A673 (cell line): ENCODE measurements around the gene ACSL6.

ENCODE experiments used
- EZH2 ChIP-seq: fragments of 200-600 bp; sonication (generic); IDR thresholded peaks from 2 replicates; pipeline ENCODE4 v1.6.1; 2017; ENCODE audit warnings: borderline replicate concordance, low read depth, mild to moderate bottlenecking, mixed read lengths, antibody characterized with exemption, low read length; ENCODE audit not compliant: poor library complexity, severe bottlenecking
- TF ChIP-seq, protein P1 (sequence below): fragments of 300-800, 200-600 bp; sonication (generic); conservative IDR thresholded peaks from 2 replicates; pipeline ENCODE4 v1.5.1; 2017; ENCODE audit warnings: low read depth, mild to moderate bottlenecking, antibody characterized with exemption, low read length, moderate library complexity, mixed read lengths

GRCh38 chr5:131974956-131975726, 36.3 kb downstream of the ACSL6 start:
- TF ChIP-seq, protein P1, sequence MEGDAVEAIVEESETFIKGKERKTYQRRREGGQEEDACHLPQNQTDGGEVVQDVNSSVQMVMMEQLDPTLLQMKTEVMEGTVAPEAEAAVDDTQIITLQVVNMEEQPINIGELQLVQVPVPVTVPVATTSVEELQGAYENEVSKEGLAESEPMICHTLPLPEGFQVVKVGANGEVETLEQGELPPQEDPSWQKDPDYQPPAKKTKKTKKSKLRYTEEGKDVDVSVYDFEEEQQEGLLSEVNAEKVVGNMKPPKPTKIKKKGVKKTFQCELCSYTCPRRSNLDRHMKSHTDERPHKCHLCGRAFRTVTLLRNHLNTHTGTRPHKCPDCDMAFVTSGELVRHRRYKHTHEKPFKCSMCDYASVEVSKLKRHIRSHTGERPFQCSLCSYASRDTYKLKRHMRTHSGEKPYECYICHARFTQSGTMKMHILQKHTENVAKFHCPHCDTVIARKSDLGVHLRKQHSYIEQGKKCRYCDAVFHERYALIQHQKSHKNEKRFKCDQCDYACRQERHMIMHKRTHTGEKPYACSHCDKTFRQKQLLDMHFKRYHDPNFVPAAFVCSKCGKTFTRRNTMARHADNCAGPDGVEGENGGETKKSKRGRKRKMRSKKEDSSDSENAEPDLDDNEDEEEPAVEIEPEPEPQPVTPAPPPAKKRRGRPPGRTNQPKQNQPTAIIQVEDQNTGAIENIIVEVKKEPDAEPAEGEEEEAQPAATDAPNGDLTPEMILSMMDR, result no peak
- TF ChIP-seq EZH2, result no peak
